Stimulated activated CD4-positive, alpha-beta T cell treated with anti-CD3 and anti-CD28 coated beads, Interleukin-15, amount 100 ng/mL, for 48 hours (primary cell): ENCODE data around the gene SANBR.

Experiments used
- DNase-seq, 2 donors: peaks; one replicate each; pipeline ENCODE4 v3.0.0-alpha.2; 2020; ENCODE audit warnings: low read depth in 2 of 2

Gene SANBR

DNA sequence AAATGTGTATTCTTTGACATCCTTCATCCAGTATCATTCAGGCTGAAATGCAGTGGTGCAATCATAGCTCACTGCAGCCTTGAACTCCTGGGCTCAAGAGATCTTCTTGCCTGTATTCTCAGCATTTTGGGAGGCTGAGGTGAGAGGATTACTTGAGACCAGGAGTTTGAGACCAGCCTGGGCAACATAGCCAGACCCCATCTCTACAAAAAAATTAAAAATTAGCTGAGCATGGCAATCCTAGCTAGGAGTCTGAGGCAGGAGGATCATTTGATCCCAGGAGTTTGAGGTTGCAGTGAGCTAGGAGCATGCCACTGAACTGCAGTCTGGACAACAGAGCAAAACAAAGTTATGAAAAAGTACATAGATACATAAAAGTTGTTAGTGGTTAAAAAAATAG lies 24.1 kb downstream of the SANBR start:
- DNase-seq = no peak

DNA sequence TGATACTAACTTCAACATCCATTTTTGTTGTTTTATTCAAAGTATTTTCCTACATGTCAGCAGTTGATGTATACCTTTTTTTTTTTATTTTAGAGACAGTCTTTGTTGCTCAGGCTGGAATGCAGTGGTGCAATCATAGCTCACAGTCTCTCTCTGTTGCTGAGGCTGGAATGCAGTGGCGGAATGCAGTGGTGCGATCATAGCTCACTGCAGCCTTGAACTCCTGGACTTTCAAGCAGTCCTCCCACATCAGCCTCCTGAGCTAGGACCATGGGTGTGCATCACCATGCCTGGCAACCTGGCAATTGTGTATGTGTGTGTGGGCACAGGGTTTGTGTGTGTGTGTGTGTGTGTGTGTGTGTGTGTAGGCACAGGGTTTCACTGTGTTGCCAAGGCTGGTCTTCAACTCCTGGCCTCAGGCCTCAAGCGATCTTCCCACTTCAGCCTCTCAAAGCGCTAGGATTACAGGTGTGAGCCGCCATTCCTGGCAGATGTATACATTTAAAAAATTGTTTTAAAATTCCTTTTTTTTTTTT lies 24.8 kb downstream of the SANBR start:
- DNase-seq = no peak

DNA sequence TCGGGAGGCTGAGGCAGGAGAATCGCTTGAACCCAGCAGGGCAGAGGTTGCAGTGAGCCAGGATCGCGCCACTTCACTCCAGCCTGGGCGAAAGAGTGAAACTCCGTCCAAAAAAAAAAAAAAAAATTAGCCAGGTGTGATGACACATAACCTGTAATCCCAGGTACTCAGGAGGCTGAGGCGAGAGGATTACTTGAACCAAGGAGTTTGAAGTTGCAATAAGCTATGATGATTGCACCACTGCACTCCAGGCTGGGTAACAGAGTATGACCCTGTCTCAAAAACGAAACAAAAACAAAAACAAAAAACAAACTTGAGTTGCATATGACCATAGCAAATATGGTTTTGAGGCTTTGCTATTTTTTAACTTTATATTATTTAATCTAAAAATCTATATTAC lies 25.8 kb downstream of the SANBR start:
- DNase-seq = no peak

GRCh38 chr2:61096438-61096837 lies 30.8 kb downstream of the SANBR start:
- DNase-seq = no peak

DNA sequence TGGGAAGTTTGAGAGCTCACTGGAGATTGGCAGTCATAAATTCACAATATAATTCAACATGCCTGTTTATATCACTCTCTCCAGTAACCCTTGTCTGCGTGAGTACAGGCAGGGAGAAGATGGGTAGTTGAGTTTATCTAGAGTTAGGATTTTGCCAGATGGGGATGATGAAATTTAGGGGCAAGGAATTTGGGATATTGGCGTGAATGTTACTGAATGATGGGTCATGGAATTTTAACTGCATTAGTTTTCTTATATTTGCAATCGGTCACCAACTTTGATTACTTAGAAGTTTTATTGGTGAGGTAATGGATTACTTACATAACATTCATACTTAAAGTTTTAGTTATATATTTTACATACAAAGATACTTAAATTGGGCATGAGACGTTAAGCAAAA lies 35.1 kb downstream of the SANBR start:
- no peak for DNase-seq

- no peak for DNase-seq
Measured at GRCh38 chr2:61109291-61109690, 43.6 kb downstream of the SANBR start.

GRCh38 chr2:61111708-61112107 lies 46.0 kb downstream of the SANBR start:
- no peak for DNase-seq

GRCh38 chr2:61114147-61114546 lies 48.5 kb downstream of the SANBR start:
- no peak for DNase-seq
